ENCODE results near the gene PCSK2.

PCSK2 gene

DNA sequence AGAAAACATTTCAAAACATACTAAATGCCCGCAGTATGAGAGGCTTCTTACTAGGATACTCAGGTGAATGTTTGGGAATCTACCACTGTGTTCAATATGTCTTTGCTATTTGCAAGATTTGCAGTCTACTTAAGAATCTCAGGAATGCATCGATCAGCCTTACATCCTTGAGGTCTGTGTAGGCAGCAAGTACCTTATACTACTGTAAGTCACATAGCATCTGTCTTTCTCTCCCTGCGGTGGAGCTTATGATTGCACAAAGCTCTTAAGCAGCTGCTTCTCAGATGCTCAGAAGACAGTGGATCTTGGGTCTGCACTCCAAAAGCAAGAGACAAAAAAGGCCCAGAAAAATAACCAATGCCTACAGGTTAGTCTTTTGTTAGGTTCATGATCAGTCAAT is 21.4 kb downstream of the PCSK2 start:
- DNase-seq (ENCODE audit: low spot score): no peak

DNA sequence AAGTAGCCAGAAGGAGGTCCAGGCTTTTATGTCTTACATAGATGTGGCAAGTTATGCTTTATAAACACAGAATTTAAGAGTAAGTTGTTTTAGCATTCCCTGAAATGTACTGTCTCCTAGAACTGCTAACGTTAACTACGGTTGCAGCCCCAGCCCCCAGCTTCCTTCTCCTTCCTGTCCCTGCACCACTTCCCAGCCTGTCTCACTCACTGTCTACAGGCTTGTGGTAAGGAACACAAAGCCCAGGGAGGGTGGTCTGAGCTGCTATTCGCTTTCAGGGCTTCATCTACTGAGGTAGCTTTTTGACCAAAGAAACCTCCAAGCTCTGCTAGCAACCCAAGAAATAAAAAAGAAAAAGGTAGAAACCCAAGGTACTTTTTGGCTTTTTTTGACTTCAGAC is 35.9 kb downstream of the PCSK2 start:
- DNase-seq (ENCODE audit: low spot score): no peak

- no peak for DNase-seq (ENCODE audit: low spot score)
Measured at GRCh38 chr20:17273717-17274116, 46.9 kb downstream of the PCSK2 start.

DNA sequence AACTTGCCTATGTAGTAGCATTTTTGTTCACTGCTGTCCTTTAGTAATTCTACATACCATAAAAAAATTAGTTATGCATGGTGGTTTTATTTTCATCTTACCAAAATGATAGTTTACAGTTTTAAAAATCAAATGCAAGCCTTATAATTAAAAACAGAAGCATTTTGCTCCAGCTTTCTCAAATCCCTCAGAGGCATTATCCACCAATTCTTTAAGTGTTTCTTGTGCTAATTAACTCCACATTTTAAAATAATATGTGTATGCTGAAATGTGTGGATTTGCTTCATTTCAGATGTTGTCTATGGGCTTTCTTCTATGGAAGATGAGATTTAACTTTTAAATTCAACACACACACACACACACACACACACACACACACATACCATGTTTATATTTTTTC is 49.3 kb downstream of the PCSK2 start:
- no peak for DNase-seq (ENCODE audit: low spot score)

- no peak for DNase-seq (ENCODE audit: low spot score)
Measured at GRCh38 chr20:17281478-17281877, 54.6 kb downstream of the PCSK2 start.

DNA sequence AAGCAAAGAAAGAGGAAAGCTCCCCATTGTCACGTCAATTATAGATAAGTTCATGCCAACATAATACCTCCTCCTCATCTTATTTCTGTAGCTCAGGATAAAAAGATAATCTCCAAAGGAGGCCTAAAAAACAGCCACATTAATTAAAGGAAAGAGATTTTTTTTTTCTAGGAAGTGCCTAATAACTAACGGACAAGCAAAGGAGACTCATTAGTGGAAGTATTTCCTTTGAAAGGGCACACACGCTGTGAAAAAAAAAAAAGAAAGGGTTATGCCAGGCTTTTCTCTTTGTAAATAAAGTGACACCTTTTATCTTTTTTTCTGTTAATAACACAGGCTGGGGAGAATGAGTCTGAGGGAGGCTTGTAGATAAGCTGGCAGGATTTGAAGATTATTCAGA is 55.7 kb downstream of the PCSK2 start:
- DNase-seq (ENCODE audit: low spot score): no peak

DNA sequence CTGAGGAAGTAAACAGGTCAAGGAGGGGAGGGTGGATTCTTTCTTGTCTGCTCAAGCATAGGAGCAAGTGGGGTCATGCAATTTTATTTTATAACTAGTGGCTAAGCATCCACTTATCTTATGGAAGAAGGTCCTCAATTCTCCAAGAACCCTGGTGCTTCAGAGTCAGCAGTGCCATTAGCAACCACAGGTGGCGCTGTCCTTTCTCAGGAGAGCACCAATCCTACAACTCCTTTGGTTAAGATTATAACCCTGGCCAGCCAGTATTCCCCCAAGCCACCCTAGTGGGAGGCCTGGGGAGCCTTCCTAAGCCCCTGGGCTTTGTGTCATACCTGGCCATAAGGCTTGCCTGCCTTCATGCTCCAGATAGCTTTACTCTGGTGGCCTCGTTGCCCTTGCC is 60.7 kb downstream of the PCSK2 start:
- DNase-seq (ENCODE audit: low spot score): no peak

DNA sequence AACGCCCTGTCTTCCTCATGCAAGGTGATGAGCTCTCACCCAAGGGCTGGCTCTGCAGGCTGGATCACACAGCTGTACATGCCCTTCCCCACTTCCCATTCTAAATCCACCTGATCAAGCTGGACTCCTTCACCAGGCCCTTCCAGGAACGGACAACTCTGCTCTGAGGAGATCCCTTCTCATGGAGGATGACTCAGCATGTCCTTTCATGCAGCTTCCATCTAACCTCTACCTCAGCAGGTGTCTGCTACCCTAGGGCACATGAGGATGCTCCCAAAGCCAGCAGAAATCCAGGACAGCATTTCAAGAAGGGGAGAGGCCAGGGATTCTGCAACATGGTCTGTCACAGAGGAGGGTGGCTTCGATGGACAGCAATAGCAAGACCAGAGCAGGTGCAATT is 61.2 kb downstream of the PCSK2 start:
- no peak for DNase-seq (ENCODE audit: low spot score)

GRCh38 chr20:17295151-17295726 is 68.4 kb downstream of the PCSK2 start:
- DNase-seq (ENCODE audit: low spot score): no peak

DNA sequence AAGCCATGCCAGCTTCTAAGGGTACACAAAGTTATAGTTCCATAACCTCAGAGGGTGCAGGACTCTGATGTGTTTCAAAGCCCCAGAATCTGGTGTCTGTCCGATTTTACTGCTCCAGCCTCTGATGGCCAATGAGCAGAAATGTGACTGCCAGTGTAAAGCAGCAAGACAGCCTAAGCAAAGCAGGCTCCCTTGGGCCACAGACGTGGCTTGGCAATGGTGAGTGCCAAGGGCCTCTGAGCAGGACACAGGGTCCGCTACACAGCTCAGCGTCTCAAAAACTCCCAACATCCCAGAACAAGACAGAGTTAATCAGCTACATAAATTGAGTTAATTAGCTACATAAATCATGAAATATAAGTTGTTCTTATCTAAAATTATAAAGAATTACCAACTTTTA is 69.2 kb downstream of the PCSK2 start:
- no peak for DNase-seq (ENCODE audit: low spot score)

- no peak for DNase-seq (ENCODE audit: low spot score)
Measured at GRCh38 chr20:17298171-17298570, 71.3 kb downstream of the PCSK2 start.

DNA sequence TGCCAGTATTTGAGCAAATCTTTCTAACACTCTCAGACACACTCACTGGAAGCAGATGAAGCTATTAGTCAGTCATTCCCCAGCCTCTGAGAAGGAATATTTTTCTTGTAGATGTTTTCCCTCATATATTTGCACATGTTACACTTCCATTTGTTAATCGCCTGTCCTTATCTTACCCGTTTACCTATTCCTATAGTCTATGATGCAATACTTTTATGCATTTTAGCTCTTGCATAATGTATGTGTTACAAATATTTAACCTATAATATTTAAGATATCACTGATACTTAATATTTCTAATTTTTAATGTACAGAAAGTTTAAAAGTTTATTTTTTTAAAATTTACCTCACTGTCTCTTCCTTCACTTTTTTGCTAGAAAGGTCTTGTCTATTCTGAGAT is 71.9 kb downstream of the PCSK2 start:
- DNase-seq (ENCODE audit: low spot score): no peak

DNA sequence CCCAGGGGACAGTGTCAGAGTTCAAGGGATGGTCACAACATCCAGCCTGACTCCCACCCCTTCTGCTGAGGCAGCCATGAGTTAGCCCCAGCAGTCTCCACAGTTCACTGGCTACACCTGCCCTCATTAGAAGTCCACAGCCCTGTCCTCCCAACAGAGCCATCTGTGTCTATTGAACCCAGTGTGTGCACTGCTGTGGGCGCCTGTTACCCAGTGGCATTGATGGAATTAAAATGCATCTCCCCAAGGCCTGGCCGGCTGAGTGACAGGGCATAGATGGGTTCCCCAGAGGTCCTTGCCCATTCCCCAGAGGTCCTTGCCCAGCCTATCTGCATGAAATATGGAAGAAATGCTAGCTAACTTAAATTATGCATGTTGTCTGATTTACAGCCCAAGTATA is 73.3 kb downstream of the PCSK2 start:
- DNase-seq (ENCODE audit: low spot score): no peak

GRCh38 chr20:17304774-17305173 is 77.9 kb downstream of the PCSK2 start:
- DNase-seq (ENCODE audit: low spot score): no peak

DNA sequence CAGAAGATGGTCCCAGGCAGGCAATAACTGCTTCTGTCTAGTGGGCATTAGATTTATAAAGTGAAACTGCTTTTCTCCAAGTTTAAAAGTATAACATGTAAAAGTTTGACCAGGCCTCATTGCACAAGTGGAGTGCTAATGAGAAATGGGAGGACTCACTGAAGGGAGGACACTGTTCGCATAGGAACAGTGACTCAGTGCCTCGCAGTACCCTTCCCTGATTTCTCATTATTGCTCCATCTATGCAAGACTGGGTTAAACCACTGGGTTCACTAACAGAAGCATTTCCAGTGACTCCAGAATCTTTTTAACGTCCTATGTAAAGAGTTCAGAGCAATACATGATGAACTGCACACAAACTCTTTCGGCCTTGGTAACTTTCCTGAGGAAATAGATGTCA is 79.6 kb downstream of the PCSK2 start:
- no peak for DNase-seq (ENCODE audit: low spot score)

DNA sequence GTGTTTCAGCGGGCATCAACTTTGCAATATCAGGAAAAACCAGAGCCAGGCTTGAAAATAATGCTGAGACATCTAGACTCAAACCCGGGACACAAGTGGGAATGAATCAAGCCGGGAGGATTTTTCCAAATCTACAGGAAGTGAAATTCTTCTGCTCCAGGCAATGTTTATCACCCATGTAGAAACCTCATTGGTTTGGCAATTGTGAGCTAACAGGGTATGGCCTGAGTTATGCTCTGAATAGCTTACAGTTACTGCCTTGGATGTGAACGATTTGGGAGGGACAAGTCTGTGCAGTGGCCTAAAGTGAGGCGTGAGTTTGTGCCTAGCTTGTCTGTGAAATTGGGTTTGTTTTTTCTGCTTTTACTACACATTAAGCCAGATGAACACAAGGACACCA is 87.4 kb downstream of the PCSK2 start:
- no peak for DNase-seq (ENCODE audit: low spot score)

- no peak for DNase-seq (ENCODE audit: low spot score)
Measured at GRCh38 chr20:17315407-17316231, 88.8 kb downstream of the PCSK2 start.

GRCh38 chr20:17316316-17317038 is 89.6 kb downstream of the PCSK2 start:
- DNase-seq (ENCODE audit: low spot score): no peak

DNA sequence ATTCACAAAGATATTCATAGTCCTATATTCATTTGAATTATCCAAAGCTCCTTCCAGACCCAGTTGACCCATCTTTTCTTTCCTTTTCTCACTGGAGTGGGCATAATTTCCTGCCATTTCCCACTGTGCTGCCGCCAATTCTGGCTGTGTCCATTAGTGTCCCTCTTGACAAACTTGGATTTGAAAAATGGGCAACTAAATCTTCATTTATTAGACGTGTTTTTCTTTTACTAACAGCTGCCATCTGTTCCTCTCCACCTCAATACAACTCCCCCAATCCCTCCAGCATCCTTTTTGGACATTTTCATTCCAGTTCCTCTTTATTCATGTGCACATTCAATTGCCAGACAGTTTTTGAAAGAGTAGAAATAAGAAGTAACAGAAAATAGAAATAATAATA is 90.5 kb downstream of the PCSK2 start:
- DNase-seq (ENCODE audit: low spot score): no peak

DNA sequence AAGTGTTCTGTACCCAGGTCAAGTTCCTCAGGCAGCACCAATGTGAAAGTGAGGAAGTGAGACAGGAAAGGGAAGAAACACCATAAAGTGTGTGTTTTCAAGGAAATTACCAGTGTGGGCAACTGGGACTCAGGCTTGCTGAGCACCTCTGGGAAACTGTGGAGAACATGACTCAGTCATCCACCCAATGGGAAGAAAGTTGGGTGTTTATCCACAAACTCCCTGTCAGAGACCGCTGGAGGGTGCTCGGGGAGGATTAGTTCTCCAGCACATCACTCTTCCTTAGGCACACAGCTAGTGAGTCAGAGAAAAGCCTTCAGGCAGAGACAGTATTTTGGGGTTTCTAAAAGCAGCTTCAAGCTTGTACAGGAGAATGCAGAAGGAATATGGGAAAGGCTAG is 93.6 kb downstream of the PCSK2 start:
- no peak for DNase-seq (ENCODE audit: low spot score)

GRCh38 chr20:17326096-17326495 is 99.3 kb downstream of the PCSK2 start:
- no peak for DNase-seq (ENCODE audit: low spot score)

GRCh38 chr20:17327185-17328148 is 100.6 kb downstream of the PCSK2 start:
- DNase-seq (ENCODE audit: low spot score): no peak
